Gastroesophageal sphincter (tissue), 3 donors: ENCODE results near the gene OVOL3.

ENCODE experiments used
- POLR2A ChIP-seq, 2 donors: fragments of 450-650 bp; IDR thresholded peaks; one replicate each; pipeline ENCODE4 v1.6.1; 2017; ENCODE audit warnings: antibody characterized with exemption in 2 of 2, mild to moderate bottlenecking in 2 of 2, moderate library complexity in 1 of 2
- POLR2AphosphoS5 ChIP-seq: sonication (generic); formaldehyde crosslinking; IDR thresholded peaks from one replicate; pipeline ENCODE4 v1.6.1; 2017; ENCODE audit warnings: antibody characterized with exemption
- TF ChIP-seq, protein P1 (sequence below), 4 experiments: fragments of 200-600 bp in 2 of 4; fragments of 450-650 bp in 2 of 4; sonication (generic) in 1 of 4; IDR thresholded peaks; one replicate each; pipeline ENCODE4 v1.5.1; 2017 to 2019; ENCODE audit warnings: antibody characterized with exemption in 4 of 4, mild to moderate bottlenecking in 2 of 4, moderate library complexity in 2 of 4

DNA sequence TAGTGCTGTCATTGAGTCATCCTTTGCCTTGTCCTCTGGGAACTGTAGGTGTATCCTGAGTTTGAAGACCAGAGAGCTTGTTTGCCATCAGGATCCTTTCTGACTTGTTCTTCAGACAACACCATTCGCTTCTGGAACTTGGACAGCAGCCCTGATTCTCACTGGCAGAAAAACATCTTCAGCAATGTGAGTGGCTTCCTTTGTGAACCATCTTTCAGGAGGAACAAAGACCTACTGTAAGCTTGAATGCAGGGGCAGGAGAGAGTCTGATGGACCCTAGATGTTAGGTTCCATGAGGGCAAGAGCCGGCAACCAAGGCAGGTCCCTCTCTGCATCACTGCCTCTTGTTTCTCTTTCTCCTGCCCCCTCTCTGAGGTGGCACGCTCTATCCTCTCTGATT lies 29.6 kb upstream of the OVOL3 start:
- TF ChIP-seq POLR2A (IDR thresholded peaks at IDR 0.05) = no peak
- TF ChIP-seq, protein P1, sequence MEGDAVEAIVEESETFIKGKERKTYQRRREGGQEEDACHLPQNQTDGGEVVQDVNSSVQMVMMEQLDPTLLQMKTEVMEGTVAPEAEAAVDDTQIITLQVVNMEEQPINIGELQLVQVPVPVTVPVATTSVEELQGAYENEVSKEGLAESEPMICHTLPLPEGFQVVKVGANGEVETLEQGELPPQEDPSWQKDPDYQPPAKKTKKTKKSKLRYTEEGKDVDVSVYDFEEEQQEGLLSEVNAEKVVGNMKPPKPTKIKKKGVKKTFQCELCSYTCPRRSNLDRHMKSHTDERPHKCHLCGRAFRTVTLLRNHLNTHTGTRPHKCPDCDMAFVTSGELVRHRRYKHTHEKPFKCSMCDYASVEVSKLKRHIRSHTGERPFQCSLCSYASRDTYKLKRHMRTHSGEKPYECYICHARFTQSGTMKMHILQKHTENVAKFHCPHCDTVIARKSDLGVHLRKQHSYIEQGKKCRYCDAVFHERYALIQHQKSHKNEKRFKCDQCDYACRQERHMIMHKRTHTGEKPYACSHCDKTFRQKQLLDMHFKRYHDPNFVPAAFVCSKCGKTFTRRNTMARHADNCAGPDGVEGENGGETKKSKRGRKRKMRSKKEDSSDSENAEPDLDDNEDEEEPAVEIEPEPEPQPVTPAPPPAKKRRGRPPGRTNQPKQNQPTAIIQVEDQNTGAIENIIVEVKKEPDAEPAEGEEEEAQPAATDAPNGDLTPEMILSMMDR (IDR thresholded peaks at IDR 0.05) = no peak
- no peak for TF ChIP-seq POLR2AphosphoS5
